K562 (cell line): ENCODE measurements around the gene PARD3B. TPM values are rescaled to one million over a fixed set of nuclear protein-coding genes. Genes with fewer than 3 reads are reported as not detected.

Experiments
- ATAC-seq: fragments of 200-7000 bp; cut with Tn5 transposase; 3 replicates; pipeline ENCODE4 v1.9.1; 2020; ENCODE audit warnings: moderate library complexity
- BruUV-seq: library from RNA; stranded (reverse); fragments of 400-500 nt; replicated peaks from 2 replicates; lab custom pipeline; 2021; lab: Mats Ljungman, UMichigan
- CTCF ChIA-PET: fragments of 300-600 bp; formaldehyde crosslinking; extraction: SDS; loops from one replicate; lab custom pipeline; 2021; ENCODE audit warnings: low intra/inter-chr PET ratio; lab: Yijun Ruan, JAX
- POLR2A ChIA-PET: fragments of 300-600, 350-650 bp; sonication (Branson Sonifier 250); formaldehyde crosslinking; extraction: SDS; loops from one replicate; lab custom pipeline; 2021; ENCODE audit warnings: antibody characterized with exemption, inconsistent platforms; lab: Yijun Ruan, JAX
- DNase-seq, 4 experiments: peaks; one replicate each; pipeline versions ENCODE4 v3.0.0 to v3.0.0-alpha.2; 2011 to 2018; ENCODE audit warnings: low spot score in 3 of 4, mixed read lengths in 3 of 4; ENCODE audit errors: extremely low read depth in 1 of 4
- FAIRE-seq: peaks from 2 replicates; lab custom pipeline; 2011; peaks lifted over from hg19 to GRCh38; lab: Jason Lieb, UNC
- H2AFZ ChIP-seq: 2 replicates; pipeline ENCODE4 v1.6.0; 2011; ENCODE audit warnings: low read depth, low read length, control low read depth, inconsistent platforms
- H3K27ac ChIP-seq: fragments of 200-600 bp; 3 replicates; pipeline ENCODE4 v1.8.0; 2011; ENCODE audit warnings: low read depth, mild to moderate bottlenecking, control low read depth, inconsistent platforms, low read length, moderate library complexity, mixed read lengths; ENCODE audit errors: extremely low read depth
- H3K27me3 ChIP-seq, 2 experiments: fragments of 300-600 bp in 1 of 2; 2 replicates in 1 of 2; 3 replicates in 1 of 2; pipeline versions ENCODE4 v1.6.0 to v1.8.0; 2011; ENCODE audit warnings: inconsistent platforms in 2 of 2, low read length in 2 of 2, mild to moderate bottlenecking in 1 of 2, mixed read lengths in 1 of 2, moderate library complexity in 1 of 2; ENCODE audit not compliant: control insufficient read depth in 2 of 2, insufficient read depth in 2 of 2
- H3K36me3 ChIP-seq: fragments of 300-600 bp; 3 replicates; pipeline ENCODE4 v1.8.0; 2011; ENCODE audit warnings: mild to moderate bottlenecking, low read length, inconsistent platforms; ENCODE audit not compliant: control insufficient read depth, insufficient read depth
- H3K4me1 ChIP-seq, 2 experiments: fragments of 200-600 bp in 1 of 2; replicated peaks in 1 of 2; 2 replicates in 1 of 2; 3 replicates in 1 of 2; pipeline versions ENCODE4 v1.5.1 to v1.8.0; 2011; ENCODE audit warnings: inconsistent platforms in 2 of 2, low read length in 2 of 2, mild to moderate bottlenecking in 1 of 2, mixed read lengths in 1 of 2, moderate library complexity in 1 of 2; ENCODE audit not compliant: control insufficient read depth in 2 of 2, insufficient read depth in 2 of 2
- H3K4me2 ChIP-seq: 2 replicates; pipeline ENCODE4 v1.6.1; 2011; ENCODE audit warnings: low read length, control low read depth, inconsistent platforms, mixed read lengths; ENCODE audit not compliant: insufficient read depth
- H3K4me3 ChIP-seq: fragments of 200-600 bp; sonication (generic), shearing (Covaris generic); 2 replicates; pipeline ENCODE4 v1.5.1; 2016; ENCODE audit warnings: control low read depth, inconsistent platforms
- H3K79me2 ChIP-seq: fragments of 200-600 bp; 3 replicates; pipeline ENCODE4 v1.8.0; 2011; ENCODE audit warnings: low read length, inconsistent platforms; ENCODE audit not compliant: control insufficient read depth, insufficient read depth
- H3K9ac ChIP-seq, 2 experiments: 2 replicates each; pipeline versions ENCODE4 v1.6.0 to v1.6.1; 2011; ENCODE audit warnings: low read depth in 2 of 2, low read length in 2 of 2, control low read depth in 1 of 2, inconsistent platforms in 1 of 2, mild to moderate bottlenecking in 1 of 2, mixed read lengths in 1 of 2; ENCODE audit not compliant: insufficient read depth in 1 of 2
- H3K9me1 ChIP-seq: one replicate; pipeline ENCODE4 v1.6.0; 2011; ENCODE audit warnings: inconsistent platforms, mild to moderate bottlenecking, low read length, moderate library complexity; ENCODE audit not compliant: control insufficient read depth, insufficient read depth
- H3K9me3 ChIP-seq: replicated peaks from 2 replicates; pipeline ENCODE4 v1.5.1; 2011; ENCODE audit warnings: low read depth, low read length, inconsistent platforms; ENCODE audit not compliant: control insufficient read depth, insufficient read depth
- H4K20me1 ChIP-seq: replicated peaks from 2 replicates; pipeline ENCODE4 v1.6.1; 2011; ENCODE audit warnings: low read length, inconsistent platforms, mixed read lengths; ENCODE audit not compliant: control insufficient read depth, insufficient read depth
- CBFB ChIP-seq: sonication (generic); formaldehyde crosslinking; IDR thresholded peaks from 2 replicates; pipeline ENCODE4 v1.4.0; 2020; ENCODE audit warnings: mild to moderate bottlenecking, missing genetic modification reagents
- CBX1 ChIP-seq: sonication (generic); IDR thresholded peaks from 2 replicates; pipeline ENCODE4 v1.6.1; 2016; ENCODE audit warnings: antibody characterized with exemption, low read depth, mild to moderate bottlenecking
- HMG20A ChIP-seq: fragments of 450-650 bp; formaldehyde crosslinking; conservative IDR thresholded peaks from 2 replicates; pipeline ENCODE4 v1.4.0; 2020; ENCODE audit warnings: mild to moderate bottlenecking, mixed read lengths
- LARP7 ChIP-seq: fragments of 450-650 bp; IDR thresholded peaks from 2 replicates; pipeline ENCODE4 v1.6.1; 2016
- MAFG ChIP-seq: fragments of 450-650 bp; conservative IDR thresholded peaks from 2 replicates; pipeline ENCODE4 v1.6.1; 2016; ENCODE audit warnings: missing genetic modification characterization, missing compliant biosample characterization
- NCOA4 ChIP-seq: fragments of 450-650 bp; IDR thresholded peaks from 2 replicates; pipeline ENCODE4 v1.6.1; 2018; ENCODE audit warnings: mild to moderate bottlenecking; ENCODE audit not compliant: partially characterized antibody
- NONO ChIP-seq, 2 experiments: fragments of 200-400 bp in 1 of 2; fragments of 450-650 bp in 1 of 2; formaldehyde crosslinking in 1 of 2; IDR thresholded peaks; 2 replicates each; pipeline ENCODE4 v1.6.1; 2017; ENCODE audit warnings: low read depth in 2 of 2, mild to moderate bottlenecking in 2 of 2, moderate library complexity in 2 of 2, low read length in 1 of 2
- PCBP1 ChIP-seq: fragments of 200-400 bp; formaldehyde crosslinking; IDR thresholded peaks from 2 replicates; pipeline ENCODE4 v1.6.1; 2018; ENCODE audit warnings: mild to moderate bottlenecking, low read depth, low read length; ENCODE audit not compliant: poor library complexity, severe bottlenecking
- POLR2AphosphoS5 ChIP-seq: IDR thresholded peaks from 2 replicates; pipeline ENCODE4 v1.6.1; 2011; ENCODE audit warnings: mild to moderate bottlenecking, low read depth, low read length, moderate library complexity; ENCODE audit not compliant: control insufficient read depth, insufficient read depth
- SMC3 ChIP-seq: conservative IDR thresholded peaks from 2 replicates; pipeline ENCODE4 v1.6.1; 2011; ENCODE audit warnings: low read depth, low read length, improper control_type of control experiment; ENCODE audit not compliant: insufficient read depth
- SNIP1 ChIP-seq: fragments of 450-650 bp; IDR thresholded peaks from 2 replicates; pipeline ENCODE4 v1.7.1; 2017; ENCODE audit warnings: low read depth, mild to moderate bottlenecking
- STAT5B ChIP-seq: fragments of 250-450 bp; sonication (Bioruptor Pico); IDR thresholded peaks from 2 replicates; pipeline ENCODE4 v1.8.0; 2021; ENCODE audit warnings: mild to moderate bottlenecking, inconsistent platforms
- ZBTB5 ChIP-seq: fragments of 450-650 bp; IDR thresholded peaks from 2 replicates; pipeline ENCODE4 v1.6.1; 2017; ENCODE audit warnings: antibody characterized with exemption
- ZKSCAN3 ChIP-seq: fragments of 250-450 bp; sonication (Bioruptor Pico); IDR thresholded peaks from 2 replicates; pipeline ENCODE4 v1.4.0; 2020
- ZNF277 ChIP-seq: fragments of 250-450 bp; sonication (Bioruptor Pico); IDR thresholded peaks from 2 replicates; pipeline ENCODE4 v1.8.0; 2022; ENCODE audit warnings: inconsistent platforms, mild to moderate bottlenecking, moderate library complexity, borderline replicate concordance
- ZNF512 ChIP-seq: IDR thresholded peaks from 2 replicates; pipeline ENCODE4 v1.6.1; 2016; ENCODE audit warnings: missing genetic modification characterization, missing compliant biosample characterization
- ZNF79 ChIP-seq: fragments of 250-450 bp; sonication (Bioruptor Pico); IDR thresholded peaks from 2 replicates; pipeline ENCODE4 v1.4.0; 2020; ENCODE audit warnings: low read depth, mild to moderate bottlenecking, moderate library complexity
- WGBS: fragments of 100-300 bp; shearing (Covaris generic); methylation state at CpG from one replicate; pipeline ENCODE4 v1.1.6; 2016; ENCODE audit warnings: low coverage, mixed read lengths; ENCODE audit not compliant: insufficient coverage; ENCODE audit errors: missing lambda C conversion rate; 5-methylcytosine and 5-hydroxymethylcytosine counted together
- in situ Hi-C: fragments of 300-500 bp; cut with MboI; formaldehyde crosslinking; loops from 4 replicates; pipeline ENCODE4 v1.15.0; 2018; ENCODE audit warnings: inconsistent platforms, mixed read lengths
- intact Hi-C: fragments of 100-400 bp; cut with micrococcal nuclease; formaldehyde crosslinking; loops from 2 replicates; pipeline ENCODE4 v1.14.2; 2022
- polyA plus RNA-seq, 8 experiments: library from polyadenylated mRNA; depleted of rRNA in 4 of 8; stranded (reverse) in 5 of 8; unstranded in 3 of 8; fragments of >200 nt; fragmentation: Nextera tagmentation in 2 of 8; fragmentation: Illumina TruSeq in 1 of 8; extraction: Ambion mirVana in 2 of 8; extraction: Trizol in 1 of 8; gene quantifications; 2 replicates each; pipeline versions ENCODE4 v1.2.1 to v1.2.3, GENCODE V29; 2011 to 2014; ENCODE audit warnings: inconsistent platforms in 1 of 8, missing spikeins in 1 of 8
- total RNA-seq, 7 experiments: library from RNA; depleted of rRNA in 6 of 7; stranded (reverse); fragments of >200 nt in 6 of 7; fragmentation: Illumina TruSeq in 2 of 7; extraction: Trizol in 2 of 7; gene quantifications; 2 replicates each; pipeline versions ENCODE4 v1.2.1 to v1.2.3, GENCODE V29; 2011 to 2021; ENCODE audit warnings: low replicate concordance in 1 of 7

PARD3B gene
- total and polyA plus RNA-seq, 9 of the 15 experiments (the other 6 are each of a cell fraction or from before 2014, with no cell fraction given) = 0.15 to 3.0 (median 1.1) TPM

GRCh38 chr2:205511641-205512040 lies 966.4 kb downstream of the PARD3B start (continued):
- no peak for TF ChIP-seq SMC3
- TF ChIP-seq NCOA4 = no peak
- no peak for TF ChIP-seq STAT5B (CRISPR knock-in tag)
- no peak for TF ChIP-seq HMG20A (CRISPR knock-in tag)
- TF ChIP-seq, all 486 proteins: peak for 0

- DNase-seq (no peak), ATAC-seq (no peak), FAIRE-seq (no peak)
- Histone ChIP-seq H3K36me3 (no peaks in the 10 kb centered on the region), H3K9ac (no peak overlapping the region), H3K79me2 (no peaks in the 10 kb centered on the region), H3K27ac (no peak overlapping the region), H3K4me3 (no peak overlapping the region), H3K27me3 (no peaks in the 10 kb centered on the region), H4K20me1 (no peaks in the 10 kb centered on the region), H2AFZ (no peak overlapping the region), H3K4me1 (no peaks in the 10 kb centered on the region), H3K9me3 (no peaks in the 10 kb centered on the region), H3K4me2 (no peak overlapping the region), H3K9me1 (no peaks in the 10 kb centered on the region)
- intact Hi-C loops = no loop called here
- POLR2A ChIA-PET = no interaction called here
- no TSS peak for BruUV-seq
- WGBS = 0% methylated on average over 4 of the region's 4 CpGs
- CTCF ChIA-PET = no interaction called here
- TF ChIP-seq PCBP1 = no peak
- no peak for TF ChIP-seq CBFB (CRISPR knock-in tag)
- TF ChIP-seq POLR2AphosphoS5 = no peak
- no peak for TF ChIP-seq NONO (IDR thresholded peaks at IDR 0.05; ENCODE audit: low read depth in 2 of 2, low read length in 1 of 2)
- TF ChIP-seq SNIP1 = no peak
- TF ChIP-seq ZNF79 = no peak
- TF ChIP-seq ZNF512 (tag) = no peak
- no peak for TF ChIP-seq STAT5B (CRISPR knock-in tag)
- no peak for TF ChIP-seq ZBTB5
- no peak for TF ChIP-seq ZKSCAN3 (CRISPR knock-in tag)
- no peak for TF ChIP-seq LARP7
- TF ChIP-seq CBX1 = no peak
- TF ChIP-seq MAFG (tag) = no peak
- no peak for TF ChIP-seq ZNF277 (CRISPR knock-in tag)
- in situ Hi-C loops = no loop called here
Measured at GRCh38 chr2:205520311-205520710, 975.0 kb downstream of the PARD3B start.
